ENCODE data around the gene CDC45.

CDC45 gene

GRCh38 chr22:19517171-19517500 is 37.4 kb downstream of the CDC45 start:
- H3K27ac Mint-ChIP-seq, result no peak overlapping the region

GRCh38 chr22:19517919-19518611 is 38.3 kb downstream of the CDC45 start:
- H3K27me3 Mint-ChIP-seq, result peaks cover 5% of the 10 kb centered on the region
- H3K36me3 Mint-ChIP-seq (ENCODE audit: low read depth), result peaks cover 83% of the 10 kb centered on the region
- peaks cover 5% of the 10 kb centered on the region for H3K4me1 Mint-ChIP-seq (ENCODE audit: low read depth)
- H3K9me3 Mint-ChIP-seq, result peaks cover 4% of the 10 kb centered on the region
- no peak overlapping the region for H3K4me3 Mint-ChIP-seq
- no peak for DNase-seq
- H3K27ac Mint-ChIP-seq, result no peak overlapping the region

More at GRCh38 chr22:19517171-19517500, 37.4 kb downstream of the CDC45 start:
- Mint-ChIP-seq H3K27me3 (no peaks in the 10 kb centered on the region), H3K4me3 (no peak overlapping the region), H3K4me1 (ENCODE audit: low read depth) (no peaks in the 10 kb centered on the region), H3K36me3 (ENCODE audit: low read depth) (peaks cover 92% of the 10 kb centered on the region), H3K9me3 (peaks cover 4% of the 10 kb centered on the region)
- no peak for DNase-seq

GRCh38 chr22:19518635-19519034 is 38.9 kb downstream of the CDC45 start:
- Mint-ChIP-seq H3K9me3 (no peaks in the 10 kb centered on the region), H3K27me3 (peaks cover 10% of the 10 kb centered on the region), H3K4me3 (no peak overlapping the region), H3K27ac (no peak overlapping the region), H3K4me1 (ENCODE audit: low read depth) (peaks cover 8% of the 10 kb centered on the region), H3K36me3 (ENCODE audit: low read depth) (peaks cover 77% of the 10 kb centered on the region)
- DNase-seq, result no peak

GRCh38 chr22:19519041-19519926 is 39.6 kb downstream of the CDC45 start:
- Mint-ChIP-seq H3K27me3 (peaks cover 14% of the 10 kb centered on the region), H3K9me3 (no peaks in the 10 kb centered on the region), H3K4me3 (no peak overlapping the region), H3K27ac (no peak overlapping the region), H3K36me3 (ENCODE audit: low read depth) (peaks cover 71% of the 10 kb centered on the region), H3K4me1 (ENCODE audit: low read depth) (peaks cover 12% of the 10 kb centered on the region)
- DNase-seq, result peak; percentile 28

GRCh38 chr22:19520007-19520406 is 40.3 kb downstream of the CDC45 start:
- H3K36me3 Mint-ChIP-seq (ENCODE audit: low read depth), result peaks cover 64% of the 10 kb centered on the region
- DNase-seq, result peak; percentile 20
- H3K27me3 Mint-ChIP-seq, result peaks cover 20% of the 10 kb centered on the region
- no peak overlapping the region for H3K4me3 Mint-ChIP-seq
- no peaks in the 10 kb centered on the region for H3K9me3 Mint-ChIP-seq
- H3K27ac Mint-ChIP-seq, result no peak overlapping the region
- H3K4me1 Mint-ChIP-seq (ENCODE audit: low read depth), result peaks cover 17% of the 10 kb centered on the region

- Mint-ChIP-seq H3K36me3 (ENCODE audit: low read depth) (peaks cover 56% of the 10 kb centered on the region), H3K4me3 (no peak overlapping the region), H3K4me1 (ENCODE audit: low read depth) (peaks cover 17% of the 10 kb centered on the region), H3K9me3 (no peaks in the 10 kb centered on the region), H3K27me3 (peaks cover 27% of the 10 kb centered on the region), H3K27ac (no peak overlapping the region)
- peak; percentile 22 for DNase-seq
These were observed 41.0 kb downstream of the CDC45 start for GRCh38 chr22:19520566-19521305.

GRCh38 chr22:19522190-19522880 is 42.6 kb downstream of the CDC45 start:
- no peak overlapping the region for H3K4me3 Mint-ChIP-seq
- H3K9me3 Mint-ChIP-seq, result no peaks in the 10 kb centered on the region
- H3K27me3 Mint-ChIP-seq, result peaks cover 37% of the 10 kb centered on the region
- peak; percentile 36 for DNase-seq
- H3K27ac Mint-ChIP-seq, result no peak overlapping the region
- peaks cover 42% of the 10 kb centered on the region for H3K36me3 Mint-ChIP-seq (ENCODE audit: low read depth)
- H3K4me1 Mint-ChIP-seq (ENCODE audit: low read depth), result peaks cover 17% of the 10 kb centered on the region

GRCh38 chr22:19522881-19523239 is 43.1 kb downstream of the CDC45 start:
- no peak for DNase-seq
- Mint-ChIP-seq H3K27me3 (peaks cover 37% of the 10 kb centered on the region), H3K36me3 (ENCODE audit: low read depth) (peaks cover 36% of the 10 kb centered on the region), H3K9me3 (no peaks in the 10 kb centered on the region), H3K27ac (peak overlapping the region; percentile 52), H3K4me1 (ENCODE audit: low read depth) (peaks cover 17% of the 10 kb centered on the region), H3K4me3 (peak overlapping the region; percentile 45)

- Mint-ChIP-seq H3K4me3 (peak overlapping the region; percentile 45), H3K4me1 (ENCODE audit: low read depth) (peaks cover 17% of the 10 kb centered on the region), H3K36me3 (ENCODE audit: low read depth) (peaks cover 30% of the 10 kb centered on the region), H3K9me3 (no peaks in the 10 kb centered on the region), H3K27ac (no peak overlapping the region), H3K27me3 (peaks cover 37% of the 10 kb centered on the region)
- peak; percentile 52 for DNase-seq
These were observed 43.8 kb downstream of the CDC45 start for GRCh38 chr22:19523240-19524169.

GRCh38 chr22:19524170-19525115 is 44.7 kb downstream of the CDC45 start, which contains the start of gene CLDN5:
CLDN5 (minus strand) TSS chr22:19524410; CDS start chr22:19524255, 155 bp downstream.
- H3K27me3 Mint-ChIP-seq, result peaks cover 37% of the 10 kb centered on the region
- peaks cover 21% of the 10 kb centered on the region for H3K36me3 Mint-ChIP-seq (ENCODE audit: low read depth)
- no peak for DNase-seq
- peaks cover 17% of the 10 kb centered on the region for H3K4me1 Mint-ChIP-seq (ENCODE audit: low read depth)
- H3K4me3 Mint-ChIP-seq, result peak within 1 kb of the TSS; percentile 45
- H3K27ac Mint-ChIP-seq, result no peak within 1 kb of the TSS
- H3K9me3 Mint-ChIP-seq, result no peaks in the 10 kb centered on the region

- no peak for DNase-seq
- Mint-ChIP-seq H3K36me3 (ENCODE audit: low read depth) (peaks cover 15% of the 10 kb centered on the region), H3K4me3 (peak overlapping the region; percentile 33), H3K27ac (no peak overlapping the region), H3K27me3 (peaks cover 37% of the 10 kb centered on the region), H3K4me1 (ENCODE audit: low read depth) (peaks cover 17% of the 10 kb centered on the region), H3K9me3 (no peaks in the 10 kb centered on the region)
These were observed 45.5 kb downstream of the CDC45 start for GRCh38 chr22:19525116-19525660.

GRCh38 chr22:19525666-19526065 is 45.9 kb downstream of the CDC45 start:
- DNase-seq, result no peak
- peaks cover 10% of the 10 kb centered on the region for H3K36me3 Mint-ChIP-seq (ENCODE audit: low read depth)
- no peaks in the 10 kb centered on the region for H3K9me3 Mint-ChIP-seq
- H3K4me1 Mint-ChIP-seq (ENCODE audit: low read depth), result peaks cover 17% of the 10 kb centered on the region
- H3K27me3 Mint-ChIP-seq, result peaks cover 37% of the 10 kb centered on the region
- H3K4me3 Mint-ChIP-seq, result no peak overlapping the region
- H3K27ac Mint-ChIP-seq, result no peak overlapping the region
